ENCODE measurements around the gene GOT1.

GOT1 gene

DNA sequence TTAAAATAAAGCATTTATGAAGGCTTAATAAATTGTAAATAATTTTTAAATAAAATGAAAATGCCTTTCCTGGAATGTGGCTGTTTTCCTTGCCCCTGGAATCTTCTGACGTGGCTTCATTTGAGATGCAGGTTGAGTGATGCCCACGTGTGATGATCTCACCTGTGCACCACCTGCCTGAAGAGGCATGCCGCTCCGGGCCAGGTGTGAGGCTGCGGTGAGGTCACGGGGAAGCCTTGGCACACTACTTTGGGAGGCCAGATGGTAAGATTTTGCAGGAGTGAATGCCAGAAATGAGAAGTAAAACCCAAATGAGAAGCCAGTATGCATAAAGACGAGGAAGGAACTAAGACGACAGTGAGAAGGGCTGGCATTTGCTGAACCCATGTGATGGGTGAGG is 36.2 kb downstream of the GOT1 start:
- DNase-seq, result no peak

DNA sequence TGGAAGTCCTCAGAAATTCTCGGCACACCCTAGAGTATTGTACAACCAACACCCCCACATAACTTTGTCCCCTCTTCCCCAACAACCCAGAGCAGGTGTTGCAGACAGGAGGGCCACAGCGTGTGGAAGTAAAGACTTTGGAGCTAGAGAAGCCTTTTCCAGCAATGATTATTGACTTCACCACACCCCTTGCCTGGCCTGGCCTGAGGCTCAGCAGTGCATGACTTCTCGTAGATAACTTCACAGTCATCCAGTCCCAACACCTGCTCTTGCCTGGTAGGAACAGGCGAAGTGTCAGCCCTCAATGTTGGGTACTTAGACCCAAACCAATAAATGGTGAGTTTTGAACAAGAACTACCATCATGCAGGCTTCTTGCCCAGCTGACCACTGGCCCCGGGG is 36.7 kb downstream of the GOT1 start:
- DNase-seq, result no peak

- no peak for DNase-seq
Measured at GRCh38 chr10:99393036-99393435, 37.4 kb downstream of the GOT1 start.

DNA sequence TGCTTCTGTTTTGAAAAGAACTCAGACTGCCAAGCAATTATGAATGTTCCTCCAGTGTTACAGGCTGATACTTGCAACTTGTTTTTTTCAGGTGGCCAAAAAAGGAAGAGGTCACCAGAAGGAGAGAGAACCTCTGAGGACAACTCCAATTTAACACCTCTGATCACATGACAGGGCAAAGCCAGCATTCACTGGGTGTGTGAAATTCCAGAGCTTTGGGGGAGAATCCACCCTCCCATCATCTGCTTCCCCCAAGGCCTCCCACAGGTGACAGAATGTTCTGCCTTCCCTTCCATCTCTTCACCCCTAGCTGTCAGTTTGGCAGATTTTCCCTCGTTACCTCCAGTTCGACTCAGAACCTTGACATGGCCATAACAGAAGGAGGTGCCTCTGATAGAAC is 39.1 kb downstream of the GOT1 start:
- no peak for DNase-seq

GRCh38 chr10:99389729-99390480 is 40.5 kb downstream of the GOT1 start:
- DNase-seq, result no peak

- DNase-seq, result no peak
Measured at GRCh38 chr10:99387541-99387940, 42.9 kb downstream of the GOT1 start.

GRCh38 chr10:99387071-99387470 is 43.4 kb downstream of the GOT1 start:
- no peak for DNase-seq

- no peak for DNase-seq
Measured at GRCh38 chr10:99382176-99382575, 48.2 kb downstream of the GOT1 start.

- no peak for DNase-seq
Measured at GRCh38 chr10:99375426-99375825, 55.0 kb downstream of the GOT1 start.

- DNase-seq, result no peak
Measured at GRCh38 chr10:99374972-99375371, 55.5 kb downstream of the GOT1 start.

GRCh38 chr10:99374526-99374925 is 55.9 kb downstream of the GOT1 start:
- DNase-seq, result no peak

- no peak for DNase-seq
Measured at GRCh38 chr10:99372546-99373271, 57.7 kb downstream of the GOT1 start.

DNA sequence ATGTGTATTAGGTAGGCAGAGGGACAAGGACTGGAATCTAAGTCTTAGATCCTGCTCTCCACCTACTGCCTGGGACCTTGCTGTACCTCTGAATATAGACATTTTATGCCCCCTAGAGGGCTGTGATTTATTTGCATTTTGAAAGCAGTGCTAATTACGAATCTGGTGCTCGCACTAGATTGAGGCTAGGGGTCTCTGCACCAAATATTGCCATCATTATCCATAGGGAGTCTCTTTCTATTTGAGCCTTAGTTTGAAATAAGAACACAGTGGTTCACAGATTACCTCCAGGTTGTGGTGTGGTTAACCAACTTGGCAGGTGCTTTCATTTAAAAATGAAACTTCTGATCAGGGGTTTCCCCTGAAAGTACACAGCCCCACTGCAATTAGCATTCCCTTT is 59.4 kb downstream of the GOT1 start:
- DNase-seq, result peak; percentile 17

DNA sequence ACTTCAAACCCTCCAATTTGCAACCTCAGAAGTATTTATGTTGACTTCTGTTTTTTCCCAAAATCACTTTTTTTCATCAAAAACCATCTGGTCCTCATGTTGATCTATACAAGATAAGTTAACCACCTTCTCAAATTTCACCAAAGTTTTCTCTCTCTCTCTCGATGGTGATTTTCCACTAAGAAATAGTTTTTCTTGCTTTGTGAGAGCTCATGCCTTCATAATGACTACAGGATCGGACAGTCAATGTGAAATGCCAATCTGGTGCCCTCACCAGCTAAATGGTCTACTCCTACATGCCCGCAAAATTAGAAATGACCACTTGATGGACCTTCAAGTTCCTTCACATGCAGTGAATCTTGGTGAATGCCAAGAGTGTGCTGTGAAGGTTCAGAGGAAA is 60.9 kb downstream of the GOT1 start:
- DNase-seq, result no peak

- DNase-seq, result no peak
Measured at GRCh38 chr10:99369126-99369525, 61.3 kb downstream of the GOT1 start.

DNA sequence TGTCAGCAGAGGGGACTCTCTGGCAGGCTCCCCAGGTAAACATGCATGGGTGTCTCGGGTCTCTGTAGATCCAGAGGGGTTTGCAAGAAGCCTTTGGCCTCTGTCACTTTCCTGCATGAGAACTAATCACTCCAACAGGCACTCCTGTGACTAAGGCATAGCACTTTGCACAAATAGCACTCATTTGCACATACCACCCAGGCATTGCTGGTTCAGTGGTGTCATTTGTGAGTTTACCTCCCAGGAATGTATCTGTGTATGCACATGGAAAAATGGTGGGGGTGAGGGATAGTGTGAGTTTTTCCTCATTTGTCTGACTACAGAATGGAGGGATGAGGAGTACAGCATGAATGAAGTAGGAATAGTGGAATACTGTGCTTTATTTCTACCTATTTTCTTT is 61.8 kb downstream of the GOT1 start:
- no peak for DNase-seq

GRCh38 chr10:99366666-99367065 is 63.8 kb downstream of the GOT1 start:
- no peak for DNase-seq

DNA sequence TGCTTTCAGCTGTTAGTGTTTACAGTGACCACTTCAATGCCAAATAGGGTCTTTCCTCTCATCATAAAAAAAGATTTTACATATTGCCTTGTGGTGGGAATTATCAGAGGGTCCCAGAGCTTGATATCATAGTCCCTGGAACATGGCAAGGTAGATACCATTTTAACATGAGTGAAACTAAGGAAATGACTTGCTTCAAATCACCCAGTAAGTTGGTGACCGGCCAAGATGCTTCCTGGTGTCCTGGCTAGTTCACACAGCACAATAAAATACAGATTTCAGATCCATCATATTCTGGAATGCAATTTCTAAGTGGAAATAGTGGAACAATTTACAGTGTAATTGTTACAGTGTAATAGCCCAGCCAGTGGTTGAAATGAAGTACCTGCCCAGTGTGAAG is 64.7 kb downstream of the GOT1 start:
- DNase-seq, result no peak

GRCh38 chr10:99365311-99365710 is 65.1 kb downstream of the GOT1 start:
- no peak for DNase-seq

- DNase-seq, result no peak
Measured at GRCh38 chr10:99364125-99364524, 66.3 kb downstream of the GOT1 start.

GRCh38 chr10:99360934-99361333 is 69.5 kb downstream of the GOT1 start:
- no peak for DNase-seq

DNA sequence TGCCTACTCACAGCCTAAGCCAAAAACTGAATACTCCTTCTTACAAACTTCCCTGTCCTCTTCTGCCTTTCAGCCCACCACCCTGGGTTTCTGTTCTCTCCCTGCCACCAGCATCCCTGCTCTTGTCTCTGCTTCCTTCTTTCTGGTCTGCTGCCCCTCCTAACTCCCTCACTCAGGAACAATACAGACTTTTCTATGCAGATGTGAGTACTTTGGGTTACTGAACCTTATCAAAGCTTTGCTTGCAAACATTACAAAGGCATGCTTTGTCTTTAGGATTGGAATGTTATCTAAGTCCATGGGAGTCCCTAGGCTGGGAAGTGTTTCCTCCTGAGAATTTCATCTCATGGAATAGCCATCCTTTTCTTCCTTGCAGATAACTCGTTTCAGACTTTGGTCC is 72.3 kb downstream of the GOT1 start:
- DNase-seq, result peak; percentile 31

GRCh38 chr10:99357691-99358090 is 72.7 kb downstream of the GOT1 start:
- no peak for DNase-seq

GRCh38 chr10:99353182-99353581 is 77.2 kb downstream of the GOT1 start:
- no peak for DNase-seq

DNA sequence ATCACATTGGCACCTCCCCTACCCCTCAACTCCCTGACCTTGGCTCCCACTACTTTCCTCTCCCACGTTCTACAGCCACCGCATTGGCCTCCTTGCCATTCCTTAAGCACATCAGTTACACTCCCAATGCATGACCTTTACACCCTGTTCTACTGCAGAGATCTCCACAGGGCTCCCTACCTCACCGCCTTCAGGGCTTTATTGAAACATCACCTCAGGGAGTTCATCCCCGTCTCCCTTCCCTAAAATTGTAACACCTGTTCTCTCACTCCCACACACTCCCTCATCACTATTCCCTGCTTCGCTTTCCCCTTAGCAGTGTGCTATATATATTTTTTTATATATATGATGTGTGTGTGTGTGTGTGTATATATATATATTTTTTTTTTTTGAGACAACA is 82.8 kb downstream of the GOT1 start:
- DNase-seq, result no peak

Measured in NCI-H526 treated with DMSO at 0.1 percent for 48 hours (cell line).